22Rv1 (cell line): Measurements from ENCODE around the gene MAP4.

ENCODE experiments used
- H3K27ac ChIP-seq: fragments of 450-650 bp; 2 replicates; pipeline ENCODE4 v1.5.1; 2017
- ZFX ChIP-seq: fragments of 450-650 bp; IDR thresholded peaks from 2 replicates; pipeline ENCODE4 v1.6.1; 2017; ENCODE audit warnings: antibody characterized with exemption, borderline replicate concordance
- TF ChIP-seq, protein P1 (sequence below): fragments of 450-650 bp; IDR thresholded peaks from 2 replicates; pipeline ENCODE4 v1.5.1; 2017; ENCODE audit warnings: mild to moderate bottlenecking

The MAP4 gene

GRCh38 chr3:47884603-47885002 lies 131.6 kb downstream of the MAP4 start:
- TF ChIP-seq ZFX, result no peak
- TF ChIP-seq, protein P1, sequence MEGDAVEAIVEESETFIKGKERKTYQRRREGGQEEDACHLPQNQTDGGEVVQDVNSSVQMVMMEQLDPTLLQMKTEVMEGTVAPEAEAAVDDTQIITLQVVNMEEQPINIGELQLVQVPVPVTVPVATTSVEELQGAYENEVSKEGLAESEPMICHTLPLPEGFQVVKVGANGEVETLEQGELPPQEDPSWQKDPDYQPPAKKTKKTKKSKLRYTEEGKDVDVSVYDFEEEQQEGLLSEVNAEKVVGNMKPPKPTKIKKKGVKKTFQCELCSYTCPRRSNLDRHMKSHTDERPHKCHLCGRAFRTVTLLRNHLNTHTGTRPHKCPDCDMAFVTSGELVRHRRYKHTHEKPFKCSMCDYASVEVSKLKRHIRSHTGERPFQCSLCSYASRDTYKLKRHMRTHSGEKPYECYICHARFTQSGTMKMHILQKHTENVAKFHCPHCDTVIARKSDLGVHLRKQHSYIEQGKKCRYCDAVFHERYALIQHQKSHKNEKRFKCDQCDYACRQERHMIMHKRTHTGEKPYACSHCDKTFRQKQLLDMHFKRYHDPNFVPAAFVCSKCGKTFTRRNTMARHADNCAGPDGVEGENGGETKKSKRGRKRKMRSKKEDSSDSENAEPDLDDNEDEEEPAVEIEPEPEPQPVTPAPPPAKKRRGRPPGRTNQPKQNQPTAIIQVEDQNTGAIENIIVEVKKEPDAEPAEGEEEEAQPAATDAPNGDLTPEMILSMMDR, result no peak
- H3K27ac ChIP-seq, result no peak overlapping the region

- H3K27ac ChIP-seq, result no peak overlapping the region
- TF ChIP-seq ZFX, result no peak
- TF ChIP-seq, protein P1, result no peak
These were observed 133.9 kb downstream of the MAP4 start for GRCh38 chr3:47882338-47882737.

DNA sequence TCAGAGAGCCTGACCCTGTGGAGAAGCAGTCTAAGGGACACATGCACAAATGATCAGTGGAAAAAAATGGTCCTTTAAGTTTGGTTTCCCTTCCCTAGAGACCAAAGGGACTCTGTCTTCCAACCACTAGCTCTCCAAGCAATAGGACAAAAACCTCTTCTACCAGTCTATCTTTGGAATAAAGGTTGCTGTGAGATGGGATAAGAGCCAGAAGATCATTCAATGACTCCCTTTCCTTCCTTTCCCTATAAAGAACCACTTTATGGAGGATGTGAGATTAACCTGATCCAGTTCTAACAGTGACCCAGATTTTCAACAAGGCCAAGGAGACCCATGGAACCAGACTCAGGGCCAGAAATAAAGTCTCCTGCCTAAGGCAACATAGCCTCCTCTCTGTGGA lies 138.5 kb downstream of the MAP4 start:
- no peak for TF ChIP-seq ZFX
- TF ChIP-seq, protein P1, result no peak
- H3K27ac ChIP-seq, result no peak overlapping the region

- H3K27ac ChIP-seq, result no peak overlapping the region
- no peak for TF ChIP-seq ZFX
- TF ChIP-seq, protein P1, result no peak
These were observed 138.9 kb downstream of the MAP4 start for GRCh38 chr3:47877290-47877689.

GRCh38 chr3:47874913-47875312 lies 141.3 kb downstream of the MAP4 start:
- TF ChIP-seq, protein P1, result no peak
- TF ChIP-seq ZFX, result no peak
- no peak overlapping the region for H3K27ac ChIP-seq

- H3K27ac ChIP-seq, result no peak overlapping the region
- TF ChIP-seq, protein P1, result no peak
- TF ChIP-seq ZFX, result no peak
These were observed 141.8 kb downstream of the MAP4 start for GRCh38 chr3:47874438-47874837.

DNA sequence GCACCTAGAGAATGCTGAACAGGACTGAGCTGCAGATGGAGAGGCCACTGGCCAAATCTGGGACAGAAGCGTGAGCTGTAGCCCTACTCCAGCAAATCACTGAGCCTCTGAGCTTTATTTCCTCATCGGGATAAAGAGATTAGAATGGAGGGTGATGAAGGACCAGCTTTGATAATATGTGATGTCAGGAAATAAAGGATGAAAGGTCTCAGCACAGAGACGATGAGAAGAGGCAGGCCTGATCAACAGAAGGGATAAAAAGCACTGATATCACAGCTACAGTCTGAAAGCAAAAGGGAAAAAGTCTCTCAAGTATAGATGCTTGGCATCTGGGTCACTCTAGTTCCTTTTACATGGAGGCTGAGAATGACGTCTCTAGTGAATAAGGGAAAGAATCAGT lies 143.3 kb downstream of the MAP4 start:
- H3K27ac ChIP-seq, result no peak overlapping the region
- TF ChIP-seq ZFX, result no peak
- TF ChIP-seq, protein P1, result no peak
